ENCODE measurements around the gene MYL6B.
A peak's percentile ranks its signal among the peaks of the same experiment; 100 is the strongest.
"Not testable (repeated sequence)": the region's sequence is repeated elsewhere in the genome, so short reads cannot be mapped to it uniquely, and the experiment has no call there.

Gene MYL6B

DNA sequence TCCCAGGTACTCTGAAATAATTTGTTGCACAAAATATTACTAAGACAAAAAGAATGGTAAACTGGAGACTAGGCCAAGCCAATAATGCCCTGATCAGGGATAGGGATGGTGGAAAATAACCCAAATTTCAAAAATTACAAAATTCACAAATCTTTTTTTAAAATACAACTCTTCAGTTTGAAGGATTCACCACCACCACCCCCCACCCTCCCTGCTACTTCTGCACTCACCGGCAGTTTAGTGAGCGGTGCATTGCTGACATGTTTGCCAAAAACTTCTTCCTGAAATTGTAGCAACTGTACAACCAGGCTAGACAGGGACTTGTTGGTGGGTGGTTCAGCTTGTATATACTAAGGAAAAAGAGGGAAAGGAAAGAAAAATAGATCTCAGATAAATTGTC lies 34.6 kb downstream of the MYL6B start:
- DNase-seq = no peak

GRCh38 chr12:56188131-56188777 lies 35.9 kb downstream of the MYL6B start:
- DNase-seq = peak; percentile 3

DNA sequence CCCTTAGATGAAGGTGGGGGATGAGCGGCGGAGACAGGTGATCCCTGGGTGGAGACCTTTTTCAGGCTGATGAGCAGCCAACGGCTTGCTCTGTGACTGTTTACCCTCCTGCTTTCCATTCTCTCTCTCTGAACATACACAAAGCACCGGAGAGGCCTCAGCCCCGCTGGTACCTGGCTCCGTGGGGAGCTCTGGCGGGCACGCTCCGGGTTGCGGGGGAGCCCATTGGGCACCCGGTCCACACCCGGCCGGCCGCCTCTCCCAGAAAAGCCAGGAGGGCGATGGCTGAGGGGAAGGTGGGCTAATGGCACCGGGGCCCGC lies 36.4 kb downstream of the MYL6B start:
- DNase-seq = peak; percentile 3

DNA sequence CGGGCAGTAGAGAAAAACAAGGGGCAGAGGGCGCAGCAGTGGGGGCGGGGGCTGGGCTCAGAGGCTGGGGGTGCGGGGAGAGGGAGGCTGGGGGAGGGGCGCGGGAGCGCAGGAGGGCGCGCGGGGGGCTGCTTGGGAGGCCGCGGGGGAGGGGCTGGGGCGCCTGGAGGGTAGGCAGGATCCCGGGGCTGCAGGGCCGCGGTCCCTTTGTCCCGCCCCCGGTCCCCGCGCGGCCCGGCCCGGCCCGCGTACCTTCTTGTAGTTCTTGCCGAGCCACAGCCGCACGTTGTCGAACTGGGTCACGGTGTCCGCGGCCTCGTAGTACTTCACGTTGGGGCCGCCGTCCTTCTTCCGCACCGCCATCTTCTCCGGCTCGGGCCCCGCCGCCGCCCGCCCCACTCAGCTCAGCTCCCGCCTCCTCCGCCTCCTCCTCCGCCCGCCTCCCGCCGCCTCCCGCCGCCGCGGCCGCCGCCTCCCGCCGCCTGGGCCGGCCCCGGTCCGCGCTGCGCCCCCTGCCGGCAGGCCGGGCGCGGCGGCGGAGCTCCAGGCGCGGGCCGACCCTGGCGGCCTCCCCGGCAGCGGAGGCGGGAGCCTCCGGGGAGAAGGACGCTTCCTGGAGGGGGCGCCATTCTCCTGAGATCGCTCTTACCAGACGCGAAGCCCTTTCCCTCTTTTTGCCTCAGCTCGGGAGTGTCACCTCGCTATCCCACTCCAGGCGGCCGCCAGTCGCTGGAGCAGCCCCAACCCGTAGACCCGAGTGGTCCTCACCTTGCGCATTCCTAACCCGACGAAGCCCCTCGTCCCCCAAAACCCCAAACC lies 36.9 kb downstream of the MYL6B start, which contains the start of gene SMARCC2:
Gene SMARCC2, minus strand, starts transcription at position 385 of the 819 bp plus-strand sequence. Its CDS starts 22 bp downstream, at position 363.
- peak; percentile 65 for DNase-seq

- peak; percentile 79 for DNase-seq
These were observed 37.7 kb downstream of the MYL6B start for GRCh38 chr12:56189918-56190694.

- no peak for DNase-seq
These were observed 38.3 kb downstream of the MYL6B start for GRCh38 chr12:56190695-56191155.

DNA sequence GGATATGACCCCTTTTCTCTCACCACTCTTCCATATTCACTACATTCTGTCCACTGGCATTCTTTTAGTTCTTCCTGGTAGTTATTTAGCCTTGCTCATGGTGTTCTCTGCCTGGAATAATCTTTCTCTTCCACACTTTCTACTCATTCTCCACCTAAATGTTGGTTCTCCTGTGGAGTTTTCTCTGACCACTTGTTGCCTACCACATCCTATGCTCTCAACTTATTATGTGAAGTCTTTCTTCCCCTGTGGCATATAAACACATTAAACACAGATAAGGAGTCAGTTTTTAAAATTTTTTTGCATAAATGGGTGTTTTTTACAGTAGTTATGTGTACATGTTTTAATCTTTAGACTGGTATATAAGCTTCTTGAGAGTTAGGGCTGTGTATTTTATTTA lies 40.2 kb downstream of the MYL6B start:
- DNase-seq = no peak

GRCh38 chr12:56193025-56193578 lies 40.7 kb downstream of the MYL6B start:
- peak; percentile 80 for DNase-seq

DNA sequence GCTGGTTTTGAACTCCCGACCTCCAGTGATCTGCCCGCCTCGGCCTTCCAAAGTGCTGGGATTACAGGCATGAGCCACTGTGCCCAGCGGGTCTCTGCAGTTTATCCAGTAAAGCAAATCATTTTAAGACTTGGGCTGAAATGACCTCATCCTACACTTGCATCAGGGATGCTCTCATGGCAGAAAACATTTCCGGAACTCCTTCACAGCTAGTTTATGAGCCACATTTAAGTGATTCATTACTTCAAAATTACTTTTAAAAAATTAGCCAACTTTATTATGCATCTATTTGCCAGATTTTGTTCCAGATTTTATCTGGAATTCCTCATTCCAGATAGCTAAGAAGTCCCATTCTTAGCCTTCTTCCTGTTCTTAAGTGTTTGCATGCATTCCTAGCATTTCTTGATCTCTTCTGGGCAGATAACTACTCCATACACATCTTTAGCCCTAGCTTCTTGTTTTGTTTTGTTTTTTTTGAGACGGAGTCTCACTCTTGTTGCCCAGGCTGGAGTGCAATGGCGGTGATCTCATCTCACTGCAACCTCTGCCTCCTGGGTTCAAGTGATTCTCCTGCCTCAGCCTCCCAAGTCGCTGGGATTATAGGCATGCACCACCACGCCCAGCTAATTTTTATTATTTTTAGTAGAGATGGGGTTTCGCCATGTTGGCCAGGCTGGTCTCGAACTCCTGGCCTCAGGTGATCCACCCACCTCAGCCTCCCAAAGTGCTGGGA lies 44.6 kb downstream of the MYL6B start:
- DNase-seq = not testable (repeated sequence)

- DNase-seq = no peak
These were observed 45.7 kb downstream of the MYL6B start for GRCh38 chr12:56197921-56198635.

DNA sequence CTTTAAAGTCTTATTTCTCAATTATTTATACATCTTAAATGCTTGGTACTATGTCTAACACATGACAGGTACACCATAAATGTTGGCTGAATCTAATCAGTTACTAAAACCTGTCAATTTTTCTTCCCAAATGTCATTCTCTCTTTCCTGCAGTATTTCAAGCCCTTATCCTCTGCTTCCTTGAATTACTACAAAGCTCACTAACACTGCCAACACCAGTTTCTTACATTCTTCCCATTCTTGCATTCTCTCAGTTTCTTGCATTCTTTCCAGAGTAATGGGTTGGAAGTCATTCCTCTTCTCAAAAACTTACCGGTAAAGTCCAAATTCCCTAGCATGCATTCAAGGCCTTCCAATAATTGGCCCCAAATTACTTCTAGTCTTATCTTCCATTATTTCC lies 46.4 kb downstream of the MYL6B start:
- no peak for DNase-seq

- DNase-seq = no peak
These were observed 50.0 kb downstream of the MYL6B start for GRCh38 chr12:56202366-56202765.

- no peak for DNase-seq
These were observed 50.5 kb downstream of the MYL6B start for GRCh38 chr12:56202838-56203237.

DNA sequence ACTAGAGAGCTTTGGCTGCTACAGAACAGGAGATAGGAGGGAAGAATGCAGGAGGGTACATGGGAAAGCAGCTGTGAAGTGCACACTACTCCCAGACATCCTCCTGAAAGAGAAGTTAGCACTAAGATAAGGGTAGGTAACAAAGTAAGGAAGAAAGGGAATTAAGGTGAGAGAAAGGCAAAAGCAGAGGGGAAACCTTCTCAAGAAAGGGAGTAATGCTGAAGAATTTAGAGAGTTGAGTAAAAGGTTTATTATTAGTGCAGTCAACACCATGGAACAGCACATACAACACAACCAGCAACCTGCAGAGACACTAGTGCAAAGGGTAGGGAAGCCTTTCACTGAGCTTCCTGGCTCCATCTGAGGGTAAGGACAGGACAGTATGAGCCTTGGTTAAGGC lies 51.9 kb downstream of the MYL6B start:
- no peak for DNase-seq

- no peak for DNase-seq
These were observed 53.1 kb downstream of the MYL6B start for GRCh38 chr12:56205445-56205844.

DNA sequence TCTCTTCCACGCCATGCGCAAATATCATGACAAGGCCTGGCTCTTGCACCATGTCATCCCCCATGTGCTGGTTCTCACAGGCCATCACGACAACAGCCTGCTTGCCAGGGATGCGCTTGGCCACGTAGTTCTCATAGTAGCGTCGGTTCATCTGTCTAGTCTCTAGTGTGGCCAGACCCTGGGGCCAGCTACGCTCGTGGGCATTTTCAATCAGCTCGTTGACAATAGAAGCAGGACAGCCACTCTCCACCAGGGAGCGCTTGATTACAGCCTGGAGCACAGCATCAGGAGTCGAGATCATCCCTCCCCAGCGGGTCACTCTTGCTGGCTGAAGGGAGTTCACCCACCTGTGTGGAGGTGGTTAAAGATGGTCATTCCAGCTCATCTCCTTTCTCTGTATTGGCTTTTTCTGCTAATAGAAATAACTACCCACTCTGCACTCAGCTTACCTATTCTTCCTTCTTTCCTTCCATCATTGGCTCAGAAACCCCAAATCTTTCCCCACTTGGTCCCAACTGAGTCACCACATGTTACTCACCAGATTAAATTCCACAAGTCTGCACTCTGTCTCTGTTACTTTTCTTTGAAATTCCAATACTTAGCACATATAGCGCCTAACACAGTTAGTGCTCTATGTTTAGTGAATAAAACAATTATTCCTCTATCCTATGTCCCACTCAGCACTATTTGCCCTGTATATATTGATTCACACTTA lies 54.2 kb downstream of the MYL6B start:
- peak; percentile 10 for DNase-seq

Measured in NCI-H1092 treated with DMSO at 0.1 percent for 48 hours (cell line).